Measurements from ENCODE around the gene DIAPH2.

DIAPH2 gene

DNA sequence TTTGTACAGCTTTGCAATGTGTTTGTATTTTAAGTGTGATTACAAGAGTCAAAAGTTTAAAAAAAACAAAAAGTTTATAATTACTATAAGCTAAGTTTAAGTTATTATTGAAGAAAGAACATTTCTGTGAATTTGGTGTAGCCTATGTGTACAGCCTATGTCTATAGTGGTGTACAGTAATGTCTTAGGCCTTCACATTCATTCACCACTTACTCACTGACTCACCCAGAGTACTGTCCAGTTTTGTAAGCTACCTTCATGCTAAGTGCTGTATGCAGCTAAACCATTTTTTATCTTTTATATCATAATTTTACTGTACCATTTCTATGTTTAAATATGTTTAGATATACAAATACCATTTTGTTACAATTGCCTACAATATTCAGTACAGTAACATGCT, 381.3 kb downstream of the DIAPH2 start:
- no peak for DNase-seq

DNA sequence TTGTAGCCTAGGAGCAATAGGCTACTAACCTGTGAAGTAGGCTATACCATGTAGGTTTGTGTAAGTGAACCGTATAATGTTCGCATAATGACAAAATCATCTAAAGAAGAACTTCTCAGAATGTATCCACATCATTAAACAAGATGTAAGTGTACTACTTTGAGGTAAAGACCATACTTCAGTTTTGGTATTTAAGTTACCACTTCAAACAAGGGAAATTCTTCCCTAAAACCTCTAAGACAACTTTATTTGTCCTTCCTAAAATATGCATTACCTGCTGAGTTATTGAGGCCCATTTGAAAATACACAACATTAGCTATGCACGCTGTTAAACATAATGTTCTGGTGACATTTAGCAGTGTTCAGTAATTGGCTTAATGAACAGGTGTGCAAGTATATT, 381.7 kb downstream of the DIAPH2 start:
- no peak for DNase-seq

DNA sequence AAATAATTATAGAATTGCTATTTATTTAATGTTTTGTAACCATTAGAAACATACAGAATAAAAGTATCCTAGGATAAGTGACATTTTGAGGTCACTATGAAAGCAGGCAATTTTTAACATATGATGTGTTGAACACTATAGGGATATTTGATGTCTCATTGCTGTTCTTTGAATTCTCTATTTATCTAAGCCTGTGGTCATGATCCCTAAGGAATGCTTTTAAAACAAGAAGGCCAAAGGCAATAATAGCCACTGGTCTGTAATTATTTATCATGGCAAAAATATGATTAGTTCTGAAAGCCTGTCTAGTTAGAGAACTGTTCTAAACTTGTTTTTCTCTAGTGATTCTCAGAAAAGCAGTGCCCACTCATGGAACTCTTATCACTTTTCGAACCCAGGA, 385.7 kb downstream of the DIAPH2 start:
- no peak for DNase-seq

DNA sequence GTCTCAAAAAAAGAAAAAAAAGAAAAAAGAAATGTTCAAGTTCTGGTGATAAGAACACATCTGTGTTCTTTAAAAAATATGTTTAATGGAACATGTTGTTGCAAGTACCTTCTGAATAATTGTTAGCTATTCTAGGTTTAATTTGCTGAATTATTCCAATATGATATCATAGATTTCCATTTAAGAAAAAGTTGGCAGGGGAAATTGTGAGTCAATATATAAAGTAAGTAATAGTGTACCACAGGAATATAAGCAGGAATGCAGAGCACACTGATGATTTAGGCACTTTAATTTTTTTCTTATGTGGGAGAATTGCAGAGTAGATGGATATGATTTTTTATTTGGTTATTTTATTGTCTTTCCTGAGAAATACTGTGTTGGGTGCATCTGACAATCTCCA, 389.8 kb downstream of the DIAPH2 start:
- DNase-seq, result no peak

DNA sequence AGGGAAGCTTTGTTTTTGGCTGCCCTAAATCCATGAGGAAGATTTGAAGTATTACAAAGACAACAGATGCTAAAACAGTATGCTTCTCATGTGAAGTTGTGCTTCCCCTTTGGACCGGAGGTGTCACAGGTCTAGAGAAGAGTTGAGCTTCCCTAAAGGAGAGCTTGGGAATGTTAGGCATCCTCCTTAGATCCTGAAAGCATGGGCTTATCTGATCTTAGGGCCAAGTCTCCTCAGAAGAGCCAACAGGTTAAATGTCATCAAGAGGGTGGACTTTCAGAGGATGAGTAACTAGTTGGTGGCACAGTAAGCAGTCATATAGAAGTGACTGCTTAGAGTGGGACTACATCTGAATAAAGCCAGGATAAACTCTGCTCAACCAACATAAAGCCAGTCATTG, 404.5 kb downstream of the DIAPH2 start:
- no peak for DNase-seq

DNA sequence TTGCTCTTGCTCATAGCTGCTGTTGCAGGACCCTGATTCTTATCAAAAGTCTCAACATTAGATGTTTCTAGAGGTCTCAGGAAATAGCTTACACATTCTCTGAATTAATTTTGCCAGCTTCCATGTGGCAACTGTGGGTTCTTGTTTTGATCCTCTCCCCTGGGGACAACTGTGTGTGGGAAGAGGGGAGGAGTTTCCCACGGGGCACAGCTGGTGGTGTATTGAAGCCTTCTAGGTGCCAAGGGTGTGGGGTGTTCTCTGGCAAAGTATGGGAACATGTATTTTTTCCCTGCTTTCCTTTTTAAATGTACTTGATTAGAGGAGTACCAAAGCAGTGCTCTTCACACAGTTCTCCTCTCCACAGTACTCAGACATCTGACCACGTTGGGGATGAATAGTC, 411.7 kb downstream of the DIAPH2 start:
- no peak for DNase-seq

DNA sequence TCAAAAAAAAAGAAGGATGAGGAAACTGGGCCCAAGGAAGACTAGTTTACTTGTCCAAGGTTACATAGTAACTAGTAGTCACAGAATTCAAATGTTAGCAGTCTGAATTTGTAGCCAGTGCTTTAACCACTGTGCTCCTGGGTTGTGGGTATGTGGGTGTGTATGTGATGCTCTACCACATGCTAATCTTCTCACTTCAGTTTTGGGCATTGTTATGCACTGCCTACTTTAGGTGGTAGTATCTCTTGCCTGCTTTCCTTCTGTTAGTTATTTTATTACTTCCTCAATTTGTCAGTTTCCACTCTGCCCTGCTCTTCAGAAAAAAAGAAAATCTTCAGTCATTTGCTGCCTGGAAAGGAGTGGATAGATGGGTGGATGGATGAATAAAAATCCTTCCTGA, 418.3 kb downstream of the DIAPH2 start:
- DNase-seq, result no peak

DNA sequence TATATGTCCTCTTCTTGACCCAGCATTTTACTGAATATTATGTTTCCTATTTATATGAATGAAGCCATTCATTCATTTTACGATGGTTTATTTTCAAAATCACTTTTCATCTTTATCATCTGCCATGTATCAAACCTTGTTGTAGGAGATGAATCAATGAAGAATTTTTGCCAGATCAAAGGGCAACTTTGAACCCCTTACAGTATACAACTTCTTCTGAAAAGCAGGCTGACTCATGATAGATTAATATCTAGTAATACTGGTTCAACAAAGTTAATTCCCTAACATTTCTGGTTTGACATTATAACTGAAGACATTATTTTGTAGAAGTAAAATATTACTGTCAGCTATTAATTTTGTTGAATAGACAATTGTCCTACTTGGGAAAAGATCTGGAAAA, 425.1 kb downstream of the DIAPH2 start:
- no peak for DNase-seq

DNA sequence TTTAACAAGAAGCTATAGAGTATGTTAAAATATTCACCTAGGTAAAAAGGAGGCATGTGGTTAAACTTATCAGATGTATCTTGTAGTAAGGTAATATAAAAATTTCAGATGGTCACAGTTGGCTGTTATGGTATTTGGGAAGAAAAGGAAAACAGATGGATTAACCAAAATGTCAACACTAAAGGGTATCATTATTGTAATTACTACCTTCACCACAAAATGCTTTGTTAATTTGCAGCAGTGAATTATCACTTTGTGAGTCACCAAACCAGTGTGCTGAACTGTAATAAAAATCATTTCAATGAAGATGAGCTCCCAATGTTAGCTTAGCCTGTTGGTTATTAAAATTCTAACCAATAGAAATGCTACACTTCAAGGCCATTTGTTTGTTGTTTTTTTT, 432.9 kb downstream of the DIAPH2 start:
- no peak for DNase-seq

DNA sequence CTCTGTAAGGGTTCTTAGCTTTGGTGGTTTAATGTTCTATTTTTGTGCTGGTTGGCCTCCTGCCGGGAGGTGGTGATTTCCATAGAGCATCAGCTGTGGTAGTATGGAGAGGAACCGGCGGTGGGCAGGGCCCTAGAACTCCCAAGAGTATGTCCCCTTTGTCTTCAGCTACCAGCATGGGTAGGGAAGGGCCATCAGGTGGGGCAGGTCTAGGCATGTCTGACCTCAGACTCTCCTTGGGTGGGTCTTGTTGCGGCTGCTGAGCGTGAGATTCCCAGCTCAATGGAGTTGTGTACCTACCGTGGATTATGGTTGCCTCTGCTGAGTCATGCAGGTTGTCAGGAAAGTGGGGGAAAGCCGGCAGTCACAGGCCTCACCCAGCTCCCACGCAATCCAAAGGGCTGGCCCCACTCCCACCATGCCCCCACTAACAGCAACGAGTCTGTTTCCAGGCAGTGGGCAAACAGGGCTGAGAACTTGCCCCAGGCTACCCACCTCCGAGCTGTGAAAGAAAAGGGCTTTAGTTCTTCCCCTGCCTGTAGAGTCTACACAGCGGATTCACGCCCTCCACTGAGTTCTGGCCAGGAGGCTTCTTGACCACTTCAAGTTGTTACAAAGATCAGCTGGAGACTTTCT, 434.9 kb downstream of the DIAPH2 start:
- no peak for DNase-seq

DNA sequence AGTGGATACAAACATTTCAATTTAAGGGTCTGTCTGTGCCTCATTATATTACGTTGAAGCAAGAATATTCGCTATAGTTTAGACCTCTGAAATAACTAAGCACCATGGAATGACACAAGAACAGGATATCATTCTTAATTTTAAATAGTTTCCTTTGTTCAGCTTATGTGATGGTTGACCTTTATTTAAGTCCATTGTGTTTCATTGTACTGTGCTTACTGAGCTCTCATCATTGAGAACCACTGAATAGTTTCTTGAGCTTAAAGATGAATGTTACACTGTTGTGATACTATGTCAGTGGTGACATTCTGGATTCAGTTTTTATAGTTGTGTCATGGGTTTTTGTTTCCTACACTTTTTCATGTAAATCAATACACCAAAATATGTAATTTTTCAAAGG, 438.4 kb downstream of the DIAPH2 start:
- DNase-seq, result no peak

DNA sequence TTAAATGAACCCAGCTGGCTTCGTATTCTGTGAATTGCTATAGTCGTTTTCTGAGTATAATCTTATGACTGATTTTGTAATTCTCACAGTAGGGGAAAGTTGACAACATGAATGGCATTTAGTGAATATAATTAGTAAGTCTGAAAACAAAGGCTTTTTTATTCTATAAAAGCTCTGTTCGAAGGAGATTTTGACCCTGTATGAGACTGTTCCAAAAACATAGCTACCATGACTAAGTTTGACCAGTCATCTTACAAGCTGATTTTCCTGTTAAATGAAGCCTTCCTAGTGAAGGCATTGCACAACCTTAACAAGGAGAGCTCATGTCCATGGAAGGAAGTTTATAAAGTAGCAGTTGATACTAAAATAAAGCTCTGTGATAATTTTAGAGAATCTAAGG, 441.4 kb downstream of the DIAPH2 start:
- no peak for DNase-seq

DNA sequence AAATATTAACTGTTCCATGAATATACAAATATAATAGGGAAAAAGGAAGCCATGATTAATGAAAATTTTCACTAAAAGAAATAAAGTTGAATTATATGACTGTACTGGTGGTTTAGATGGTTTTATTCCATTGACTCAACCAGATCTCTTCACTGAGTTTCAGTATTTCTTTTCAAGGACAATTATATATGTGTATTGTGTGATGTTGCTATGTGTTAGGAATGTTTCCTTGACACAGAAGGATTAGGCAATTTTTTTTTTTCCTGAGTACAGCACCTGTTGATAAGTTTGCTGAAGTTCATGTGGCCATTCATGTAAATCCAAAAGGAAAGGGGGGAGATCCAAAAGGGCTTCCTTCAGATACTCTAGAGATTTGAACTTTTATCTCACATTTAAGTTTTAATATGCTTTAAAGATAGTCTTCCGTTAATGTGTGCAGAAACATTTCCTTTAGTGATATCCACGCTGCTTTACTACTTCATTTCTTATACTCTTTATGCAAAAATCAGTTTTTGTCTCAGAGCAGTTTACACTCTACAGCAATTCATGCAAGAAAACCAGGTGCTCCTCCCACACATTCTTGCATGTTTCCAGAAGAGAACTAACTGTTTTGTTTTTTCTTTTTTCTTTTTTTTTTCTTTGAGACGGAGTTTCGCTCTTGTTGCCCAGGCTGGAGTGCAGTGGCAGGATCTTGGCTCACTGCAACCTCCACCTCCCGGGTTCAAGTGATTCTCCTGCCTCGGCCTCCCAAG, 448.2 kb downstream of the DIAPH2 start:
- no peak for DNase-seq

DNA sequence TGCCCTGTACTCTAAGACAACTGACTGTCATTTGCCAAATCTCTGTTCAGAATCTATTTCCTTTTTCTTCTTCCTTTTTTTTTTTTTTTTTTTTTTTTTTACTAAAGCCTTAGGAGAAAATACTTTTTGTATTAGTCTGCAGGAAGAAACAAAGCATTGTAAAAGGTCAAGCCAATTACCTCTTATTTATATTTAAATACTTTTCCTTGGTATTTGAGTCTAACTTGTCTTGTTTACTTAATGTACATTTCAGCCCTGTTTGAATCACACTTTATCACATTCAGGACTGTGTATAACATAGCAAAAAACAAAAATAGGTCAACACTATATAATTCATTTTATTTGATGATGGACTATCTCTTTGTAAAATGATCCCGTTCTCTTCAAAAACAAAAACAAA, 461.3 kb downstream of the DIAPH2 start:
- DNase-seq, result no peak

DNA sequence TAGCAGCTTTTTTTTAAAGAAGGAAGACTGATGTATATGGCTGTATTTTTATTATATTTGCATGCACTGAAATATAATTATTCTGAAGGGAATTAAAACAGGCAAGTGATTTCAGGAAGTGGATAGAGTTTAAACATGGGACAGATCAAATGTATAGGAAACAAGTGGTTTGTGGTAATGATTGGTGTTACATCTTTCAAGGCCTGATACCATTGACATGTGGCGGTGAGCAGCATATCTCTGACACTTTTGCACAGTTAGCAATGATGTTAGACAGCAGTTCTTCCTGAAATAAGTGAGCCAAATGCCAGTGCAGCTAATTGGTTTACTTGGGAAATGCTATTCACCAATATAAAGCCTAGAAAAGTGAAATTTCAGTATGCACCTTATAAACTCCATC, 471.2 kb downstream of the DIAPH2 start:
- no peak for DNase-seq

DNA sequence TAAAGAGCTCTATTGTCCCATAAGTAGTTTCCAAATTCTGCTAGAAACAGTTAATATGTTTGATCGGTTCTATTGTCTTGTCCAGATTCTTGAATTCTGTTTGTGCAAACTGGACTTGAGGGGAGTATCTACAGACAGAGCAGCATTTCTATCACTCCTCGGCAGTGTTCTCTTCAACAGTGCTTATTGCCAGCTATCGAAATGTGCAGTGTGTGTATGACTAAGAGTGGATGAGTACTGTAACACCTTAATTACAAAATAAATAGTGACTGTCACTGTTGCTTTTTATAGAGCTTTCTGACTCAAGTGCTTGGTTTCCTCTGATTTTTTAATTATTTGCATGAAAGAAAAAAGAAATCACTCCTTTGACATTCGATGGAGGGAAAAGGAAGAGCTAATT, 473.6 kb downstream of the DIAPH2 start:
- DNase-seq, result no peak

DNA sequence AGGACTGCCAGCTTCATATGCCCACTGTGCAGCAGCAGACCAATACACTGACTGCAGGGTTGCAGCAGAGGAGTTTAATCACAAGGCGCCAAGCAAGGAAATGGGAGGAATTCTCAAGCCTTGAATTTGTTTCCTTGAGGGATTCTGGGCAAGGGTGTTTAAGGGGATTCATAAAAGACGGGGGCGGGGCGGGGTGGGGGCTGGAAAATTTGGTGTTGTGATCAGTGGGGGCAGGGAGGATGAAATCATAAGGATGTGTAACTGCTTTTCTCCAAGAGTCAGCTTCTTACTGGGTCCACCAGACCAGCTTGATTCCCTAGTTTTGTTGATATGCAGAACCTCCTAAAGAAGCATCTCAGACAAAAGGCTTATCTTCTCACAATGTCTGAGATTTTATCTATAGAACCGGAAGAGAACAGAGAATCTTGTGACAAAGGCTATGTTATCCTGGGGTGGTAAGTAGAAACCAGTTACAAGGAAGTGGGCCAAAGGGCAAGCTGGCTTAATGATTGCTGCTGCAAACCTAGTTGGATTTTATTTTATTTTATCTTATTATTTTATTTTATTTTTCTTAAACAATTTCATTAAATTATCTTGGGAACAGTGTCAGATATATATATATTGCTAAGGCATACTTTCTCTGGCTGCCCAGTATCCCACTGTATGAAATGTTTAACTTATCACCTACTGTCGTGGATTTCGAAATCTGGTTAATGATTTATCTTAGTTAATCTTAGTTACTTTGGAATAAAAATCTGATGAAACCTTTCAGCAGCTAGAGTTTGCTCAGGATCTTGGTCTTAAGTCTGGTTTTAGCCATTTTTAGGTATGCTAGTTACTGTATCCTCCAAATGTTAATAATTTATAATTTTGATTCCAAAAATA, 475.5 kb downstream of the DIAPH2 start:
- DNase-seq, result no peak

DNA sequence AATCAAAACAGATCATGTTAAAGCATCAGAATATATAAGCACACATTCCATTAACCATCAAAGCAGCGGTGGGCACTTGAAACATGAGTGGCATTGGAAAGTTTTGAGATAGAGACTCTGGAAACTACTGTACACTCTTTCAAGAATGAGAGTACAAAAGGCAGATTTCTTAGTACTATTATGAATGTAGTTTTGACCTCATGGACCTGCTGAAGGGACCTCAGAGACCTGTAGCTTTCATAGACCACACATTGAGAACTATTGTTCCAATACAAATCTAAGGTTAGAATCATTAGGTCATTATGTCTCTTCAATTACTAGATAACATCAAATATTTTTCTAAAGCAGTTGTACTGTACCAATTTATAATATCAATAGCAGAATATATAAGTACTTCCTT, 482.7 kb downstream of the DIAPH2 start:
- no peak for DNase-seq

DNA sequence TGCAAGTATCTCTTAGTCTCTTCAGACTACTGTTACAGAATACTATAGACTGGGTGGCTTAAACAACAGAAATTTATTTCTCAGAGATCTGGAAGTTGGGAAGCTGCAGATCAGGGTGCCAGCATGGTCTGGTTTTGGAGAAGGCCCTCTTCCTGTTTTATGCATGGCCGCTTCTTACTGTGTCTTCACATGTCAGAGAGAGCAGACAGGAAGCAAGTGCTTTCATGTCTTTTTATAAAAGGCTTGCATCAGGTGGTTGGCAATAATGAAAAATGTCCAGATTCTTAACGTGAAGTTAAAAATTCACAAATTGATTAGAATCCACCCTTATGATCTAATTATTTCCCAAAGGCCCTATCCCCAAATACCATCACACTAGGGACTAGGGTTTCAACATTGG, 484.0 kb downstream of the DIAPH2 start:
- DNase-seq, result no peak

DNA sequence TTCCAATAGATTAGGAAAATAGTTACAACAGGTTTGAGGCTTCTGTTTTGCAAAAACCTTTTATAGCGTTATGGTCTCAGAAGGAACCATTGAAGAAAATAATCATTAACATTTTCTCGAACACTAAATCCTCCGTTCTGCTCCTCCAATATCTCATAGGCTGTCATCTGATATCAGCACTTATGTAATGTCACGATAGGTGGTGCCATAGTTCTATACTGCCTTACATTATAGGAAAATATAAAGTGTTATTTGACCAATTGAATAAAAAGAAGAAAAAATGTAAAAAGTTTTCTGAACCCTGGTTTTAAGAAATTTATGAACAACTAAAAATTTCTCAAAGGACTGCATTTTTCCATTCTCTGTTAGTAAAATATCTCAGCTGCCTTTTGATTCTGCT, 490.5 kb downstream of the DIAPH2 start:
- no peak for DNase-seq

DNA sequence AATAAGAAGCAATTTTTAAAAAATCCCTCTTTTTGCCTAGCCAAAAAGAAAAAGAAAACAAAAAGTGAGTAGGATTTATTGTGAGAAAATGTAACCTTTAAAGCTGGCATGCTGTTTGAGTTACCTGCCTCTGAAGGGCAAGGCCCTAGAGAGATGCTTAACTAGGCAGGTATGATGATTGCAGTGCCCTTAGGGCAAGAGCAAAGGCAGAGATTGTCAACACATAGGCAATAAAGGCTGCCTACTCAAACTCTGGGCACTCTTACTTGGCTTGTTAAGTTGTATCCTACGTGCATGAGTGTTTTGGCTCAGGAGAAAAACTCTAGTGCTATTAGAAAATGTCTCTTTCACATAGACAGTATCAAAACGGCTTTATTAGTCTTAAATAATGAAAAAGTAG, 505.0 kb downstream of the DIAPH2 start:
- DNase-seq, result no peak

DNA sequence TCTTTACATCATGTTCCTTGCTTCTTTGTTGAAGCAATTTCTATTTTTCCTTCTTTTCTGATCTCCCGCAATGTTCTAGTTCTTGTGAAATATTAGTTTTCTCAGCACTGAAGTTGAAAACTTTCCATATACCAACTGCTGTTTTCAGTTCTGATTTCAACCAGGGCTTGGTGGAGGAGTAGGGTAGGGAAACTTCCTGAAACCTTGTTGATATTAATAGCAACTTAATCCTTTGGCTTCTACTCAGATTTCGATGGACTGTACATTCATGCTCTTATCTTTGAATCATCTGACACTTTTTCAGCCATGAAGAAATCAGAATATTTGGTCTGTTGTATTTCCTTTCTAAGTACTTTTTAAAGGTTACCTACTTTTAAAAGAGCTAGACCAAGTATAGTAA, 514.9 kb downstream of the DIAPH2 start:
- no peak for DNase-seq

DNA sequence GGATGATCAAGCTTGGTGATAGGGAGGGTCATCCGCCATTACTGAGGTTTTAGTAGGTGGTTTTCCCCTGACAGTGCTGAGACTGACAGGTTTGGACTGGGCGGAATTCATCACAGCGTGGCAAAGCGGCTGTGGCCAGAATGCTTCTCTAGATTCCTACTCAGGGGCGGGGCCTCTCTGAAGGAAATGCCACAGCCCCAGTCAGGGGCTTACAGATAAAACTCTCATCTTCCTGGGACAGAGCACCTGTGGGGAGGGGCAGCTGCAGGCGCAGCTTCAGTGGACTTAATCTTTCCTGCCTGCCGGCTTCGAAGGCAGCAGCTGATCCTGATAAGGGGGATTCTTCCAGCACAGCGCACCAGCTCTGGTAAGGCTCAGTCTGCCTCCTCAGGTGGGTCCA, 515.8 kb downstream of the DIAPH2 start:
- DNase-seq, result no peak

DNA sequence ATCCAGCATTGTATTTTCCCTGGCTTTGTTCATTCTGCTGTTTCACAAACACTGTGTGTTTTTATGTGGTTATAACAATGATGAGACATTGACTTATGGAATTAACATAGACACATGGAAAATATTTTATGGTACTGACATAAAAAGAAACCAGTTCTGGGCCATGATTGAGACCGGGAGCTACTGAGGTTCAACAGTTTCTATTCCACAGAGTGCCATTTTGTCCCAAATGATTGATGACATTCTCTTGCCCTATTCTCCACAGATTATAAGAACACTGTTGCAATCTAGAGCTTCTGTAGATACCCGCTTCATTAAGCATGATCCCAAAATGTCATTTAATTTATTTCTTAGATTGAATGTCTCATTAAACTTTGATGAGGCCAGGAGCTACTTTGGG, 525.9 kb downstream of the DIAPH2 start:
- no peak for DNase-seq
